ENCODE measurements around the gene FAM222B.

DNA sequence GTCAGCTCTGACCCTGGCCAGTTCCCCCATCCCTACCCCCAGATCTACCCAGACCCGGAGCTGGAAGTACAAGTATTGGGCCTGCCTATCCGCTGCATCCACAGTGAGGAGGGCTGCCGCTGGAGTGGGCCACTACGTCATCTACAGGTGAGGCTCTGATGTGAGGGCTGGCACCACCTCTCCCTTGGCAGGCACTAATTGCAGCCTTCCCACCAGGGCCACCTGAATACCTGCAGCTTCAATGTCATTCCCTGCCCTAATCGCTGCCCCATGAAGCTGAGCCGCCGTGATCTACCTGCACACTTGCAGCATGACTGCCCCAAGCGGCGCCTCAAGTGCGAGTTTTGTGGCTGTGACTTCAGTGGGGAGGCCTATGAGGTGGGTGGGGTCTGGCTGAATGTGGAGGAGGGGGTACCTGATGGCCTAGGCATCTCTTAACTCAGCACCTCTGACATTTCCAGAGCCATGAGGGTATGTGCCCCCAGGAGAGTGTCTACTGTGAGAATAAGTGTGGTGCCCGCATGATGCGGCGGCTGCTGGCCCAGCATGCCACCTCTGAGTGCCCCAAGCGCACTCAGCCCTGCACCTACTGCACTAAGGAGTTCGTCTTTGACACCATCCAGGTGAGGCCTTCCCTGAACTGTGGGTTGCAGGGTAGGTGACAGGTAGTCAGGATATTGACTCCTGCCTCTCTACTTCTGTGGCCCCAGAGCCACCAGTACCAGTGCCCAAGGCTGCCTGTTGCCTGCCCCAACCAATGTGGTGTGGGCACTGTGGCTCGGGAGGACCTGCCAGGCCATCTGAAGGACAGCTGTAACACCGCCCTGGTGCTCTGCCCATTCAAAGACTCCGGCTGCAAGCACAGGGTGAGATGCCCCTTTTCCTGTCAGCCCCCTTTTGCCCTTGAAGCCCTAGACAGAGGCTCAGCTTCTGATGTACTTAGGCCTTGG is 94.5 kb downstream of the FAM222B start:
- TF ChIP-seq CTCF (IDR thresholded peaks at IDR 0.05; ENCODE audit: low read depth, low read length, poor library complexity, severe bottlenecking) (no peak), EZH2phosphoT487 (IDR thresholded peaks at IDR 0.05; ENCODE audit: borderline replicate concordance, low read length) (no peak)

Measured in DOHH2 (cell line).